CD4-positive, alpha-beta T cell treated with Interleukin-10 for 1 hour (primary cell): ENCODE data around the gene S100A4.
A peak's percentile ranks its signal among the peaks of the same experiment; 100 is the strongest.
"Not testable (repeated sequence)": the region's sequence is repeated elsewhere in the genome, so short reads cannot be mapped to it uniquely, and the experiment has no call there.

Experiments
- DNase-seq: peaks from one replicate; pipeline ENCODE4 v3.0.0-alpha.2; 2020

S100A4 gene

DNA sequence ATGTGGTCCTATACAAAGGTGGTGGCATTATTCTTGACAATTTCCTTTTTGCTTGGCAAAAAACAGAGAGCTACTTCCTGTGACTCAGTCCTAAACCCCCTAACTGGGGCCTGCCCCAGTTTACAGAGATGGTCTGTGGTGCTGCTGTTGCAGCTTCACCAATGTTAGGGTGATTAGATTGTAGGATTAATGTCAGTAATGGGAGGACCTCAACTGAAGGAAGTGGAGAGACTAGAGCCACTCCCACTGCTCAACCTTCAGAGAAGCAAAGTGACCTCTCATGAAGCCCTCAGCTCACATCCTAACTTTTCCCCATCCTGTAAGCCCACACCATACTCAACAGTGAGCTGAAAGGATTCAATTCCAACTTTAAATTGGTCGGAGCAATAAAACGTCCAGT is 13.4 kb downstream of the S100A4 start:
- peak; percentile 65 for DNase-seq

GRCh38 chr1:153531638-153532037 is 14.0 kb downstream of the S100A4 start:
- no peak for DNase-seq

GRCh38 chr1:153527683-153528040 is 17.9 kb downstream of the S100A4 start:
- DNase-seq, result no peak

GRCh38 chr1:153527023-153527682 is 18.5 kb downstream of the S100A4 start:
- no peak for DNase-seq

- DNase-seq, result no peak
These were observed 19.5 kb downstream of the S100A4 start for GRCh38 chr1:153526132-153526543.

DNA sequence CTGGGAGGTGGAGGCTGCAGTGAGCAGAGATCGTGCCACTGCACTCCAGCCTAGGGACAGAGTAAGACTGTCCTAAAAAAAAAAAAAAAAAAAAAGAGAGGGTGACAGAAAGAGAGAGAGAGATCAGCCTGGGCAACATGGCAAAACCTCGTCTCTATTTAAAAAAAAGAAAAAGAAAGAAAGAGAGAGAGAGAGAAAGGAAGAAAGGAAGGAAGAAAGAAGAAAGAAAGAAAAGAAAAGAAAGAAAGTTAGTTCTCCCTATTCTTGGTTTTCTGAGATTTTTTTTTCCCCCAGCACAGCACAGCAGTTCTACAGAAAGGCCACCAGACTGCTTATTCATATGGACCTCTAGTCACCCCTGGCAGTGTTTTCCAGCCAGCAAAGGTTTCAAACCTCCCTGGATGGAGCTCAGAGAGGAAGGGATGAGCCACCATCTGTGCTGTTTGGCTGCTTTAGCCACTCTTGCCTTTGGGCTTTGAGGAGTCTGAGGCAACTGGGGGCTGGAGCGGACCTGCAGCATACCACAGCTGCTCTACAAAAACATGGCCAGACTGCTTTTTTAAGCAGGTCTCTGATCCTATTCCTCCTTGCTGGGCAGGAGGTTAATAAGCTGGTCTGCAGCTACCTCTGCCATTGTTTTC is 20.4 kb downstream of the S100A4 start:
- DNase-seq, result no peak

DNA sequence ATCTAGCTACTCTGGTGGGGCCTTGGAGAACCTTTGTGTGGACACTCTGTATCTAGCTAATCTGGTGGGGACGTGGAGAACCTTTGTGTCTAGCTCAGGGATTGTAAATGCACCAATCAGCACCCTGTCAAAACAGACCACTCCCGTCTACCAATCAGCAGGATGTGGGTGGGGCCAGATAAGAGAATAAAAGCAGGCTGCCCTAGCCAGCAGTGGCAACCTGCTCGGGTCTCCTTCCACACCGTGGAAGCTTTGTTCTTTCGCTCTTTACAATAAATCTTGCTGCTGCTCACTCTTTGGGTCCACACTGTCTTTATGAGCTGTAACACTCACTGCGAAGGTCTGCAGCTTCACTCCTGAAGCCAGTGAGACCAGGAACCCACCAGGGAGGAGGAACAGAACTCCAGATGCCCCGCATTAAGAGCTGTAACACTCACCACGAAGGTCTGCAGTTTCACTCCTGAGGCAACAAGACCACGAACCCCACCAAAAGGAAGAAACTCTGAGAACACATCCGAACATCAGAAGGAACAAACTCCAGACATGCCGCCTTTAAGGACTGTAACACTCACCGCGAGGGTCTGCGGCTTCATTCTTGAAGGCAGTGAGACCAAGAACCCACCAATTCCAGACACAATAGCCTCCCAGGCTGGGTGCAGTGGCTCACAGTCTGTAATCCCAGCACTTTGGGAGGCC is 23.1 kb downstream of the S100A4 start:
- not testable (repeated sequence) for DNase-seq

GRCh38 chr1:153521808-153522207 is 23.8 kb downstream of the S100A4 start:
- DNase-seq, result not testable (repeated sequence)

- no peak for DNase-seq
These were observed 24.7 kb downstream of the S100A4 start for GRCh38 chr1:153520818-153521476.

DNA sequence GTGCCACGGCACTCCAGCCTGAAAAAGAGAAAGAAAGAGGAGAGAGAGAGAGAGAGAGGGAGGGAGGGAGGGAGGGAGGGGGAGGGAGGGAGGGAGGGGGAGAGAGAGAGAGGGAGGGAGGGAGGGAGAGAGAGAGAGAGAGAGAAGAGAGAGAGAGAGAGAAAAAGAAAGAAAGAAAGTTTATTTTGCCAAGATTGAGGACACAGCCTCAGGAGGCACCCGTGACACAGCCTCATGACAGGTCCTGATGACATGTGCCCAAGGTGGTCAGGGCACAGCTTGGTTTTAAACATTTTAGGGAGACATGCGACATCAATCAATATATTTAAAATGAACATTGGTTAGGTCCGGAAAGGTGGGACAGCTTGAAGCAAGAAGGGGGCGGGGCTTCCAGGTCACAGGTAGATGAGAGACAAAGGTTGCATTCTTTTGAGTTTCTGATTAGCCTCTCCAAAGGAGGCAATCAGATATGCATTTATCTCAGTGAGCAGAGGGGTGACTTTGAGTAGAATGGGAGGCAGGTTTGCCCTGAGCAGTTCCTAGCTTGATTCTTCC is 25.4 kb downstream of the S100A4 start:
- not testable (repeated sequence) for DNase-seq

GRCh38 chr1:153519242-153519641 is 26.4 kb downstream of the S100A4 start:
- no peak for DNase-seq

GRCh38 chr1:153515504-153516394 is 29.9 kb downstream of the S100A4 start:
- no peak for DNase-seq

DNA sequence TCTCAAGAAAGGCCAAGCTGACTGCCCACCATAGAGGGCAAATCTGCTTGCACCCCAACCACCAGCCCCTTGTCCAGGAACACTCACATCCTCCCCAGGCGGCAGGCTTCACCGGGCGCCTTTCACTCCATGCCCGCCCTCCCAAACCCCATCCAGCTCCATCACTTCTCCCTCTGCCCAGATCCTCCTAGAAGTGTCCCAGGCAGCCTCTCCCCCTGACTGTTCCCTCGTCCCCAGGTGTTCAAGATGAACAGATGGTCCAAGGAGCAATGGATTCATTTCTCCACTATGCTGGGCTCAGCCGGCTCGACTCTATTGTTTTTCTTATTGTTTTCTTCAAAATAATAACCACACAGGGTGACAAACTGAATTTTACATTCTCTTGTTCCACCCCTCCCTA is 31.9 kb downstream of the S100A4 start:
- DNase-seq, result no peak

DNA sequence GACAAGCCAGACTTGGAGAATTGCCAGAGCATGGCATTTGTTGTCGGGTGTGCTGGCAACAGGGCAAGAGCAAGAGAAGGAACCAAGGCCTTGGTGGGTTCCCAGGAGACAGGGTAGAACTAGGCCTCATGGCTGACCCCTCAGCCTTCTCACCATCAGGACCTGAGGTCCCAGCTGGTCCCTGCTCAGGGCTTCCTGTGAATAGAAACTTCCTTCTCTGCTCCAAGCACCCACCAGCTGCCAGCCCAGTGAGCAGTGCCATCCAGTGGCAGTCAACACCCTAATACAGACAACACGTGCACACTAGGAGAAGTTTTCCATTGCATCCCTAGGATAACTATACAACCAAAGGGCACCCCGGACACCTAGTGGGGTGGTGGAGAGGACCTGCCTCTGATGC is 32.6 kb downstream of the S100A4 start:
- DNase-seq, result no peak

DNA sequence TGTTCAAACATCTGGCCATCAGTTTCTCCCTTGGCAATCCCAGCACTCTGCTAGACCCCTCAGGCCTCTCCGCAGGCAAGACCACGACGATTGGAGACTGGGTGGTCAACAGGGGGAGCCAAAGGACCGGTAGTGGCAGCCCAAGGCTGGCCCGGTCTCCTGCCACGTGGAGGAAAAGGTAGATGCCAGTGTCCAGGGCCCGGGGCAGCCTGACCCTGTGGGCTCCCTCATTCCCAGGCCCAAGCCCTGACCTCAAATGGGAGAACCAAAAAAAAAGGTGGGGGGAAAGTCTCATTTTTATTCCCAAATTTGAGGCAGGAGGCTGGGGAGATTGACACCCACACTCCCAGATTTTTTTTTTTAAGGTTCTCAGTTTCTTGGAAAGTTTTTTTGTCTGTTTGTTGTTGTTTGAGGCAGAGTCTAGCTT is 34.6 kb downstream of the S100A4 start:
- peak; percentile 82 for DNase-seq

DNA sequence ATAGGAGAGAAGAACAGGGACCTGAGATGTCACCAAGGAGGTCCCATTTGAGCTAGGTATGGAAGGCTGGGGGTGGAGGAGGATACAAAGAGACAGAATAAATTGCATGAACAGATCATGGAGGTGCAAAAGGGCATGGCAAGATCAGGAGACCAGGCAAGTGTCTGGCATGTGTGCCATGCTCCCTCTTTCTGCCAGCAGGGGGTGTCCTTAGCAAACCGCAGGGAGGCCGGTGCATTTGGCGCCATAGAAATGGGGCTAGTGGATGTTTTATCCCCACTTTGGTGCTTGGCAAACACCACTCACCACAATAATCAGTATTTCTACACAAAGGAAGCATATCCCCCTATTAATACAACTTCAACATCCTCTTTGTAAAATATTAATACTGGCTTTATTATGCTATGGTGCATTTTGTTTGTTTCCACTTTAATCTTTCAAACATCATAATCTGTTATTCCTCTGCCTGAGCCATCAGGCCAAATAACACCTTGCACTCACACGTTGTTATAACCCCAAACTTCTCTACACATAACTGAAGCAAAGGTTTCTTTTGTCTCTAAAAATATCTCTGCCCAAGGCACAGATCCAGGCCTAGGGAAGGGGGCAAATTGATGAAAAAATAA is 35.8 kb downstream of the S100A4 start:
- DNase-seq, result peak; percentile 72

DNA sequence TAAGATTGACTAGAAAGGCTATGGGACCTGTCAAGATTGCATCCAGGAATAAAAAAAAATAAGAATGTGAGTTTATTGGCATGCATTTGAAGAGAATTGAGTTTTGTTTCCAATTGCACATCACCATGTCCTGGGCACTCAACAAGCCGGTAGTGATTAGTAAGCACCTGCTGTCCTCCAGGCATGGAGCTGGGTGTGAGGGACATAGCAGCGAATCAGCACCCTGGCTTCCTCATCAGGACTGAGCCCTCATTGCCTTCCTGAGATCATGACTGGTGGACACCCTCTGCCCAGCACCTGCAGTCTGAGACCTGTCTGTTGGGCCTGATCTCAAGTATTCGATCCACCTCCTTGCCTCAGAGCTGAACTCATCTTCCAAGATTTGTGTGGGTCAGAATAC is 36.6 kb downstream of the S100A4 start:
- DNase-seq, result no peak

DNA sequence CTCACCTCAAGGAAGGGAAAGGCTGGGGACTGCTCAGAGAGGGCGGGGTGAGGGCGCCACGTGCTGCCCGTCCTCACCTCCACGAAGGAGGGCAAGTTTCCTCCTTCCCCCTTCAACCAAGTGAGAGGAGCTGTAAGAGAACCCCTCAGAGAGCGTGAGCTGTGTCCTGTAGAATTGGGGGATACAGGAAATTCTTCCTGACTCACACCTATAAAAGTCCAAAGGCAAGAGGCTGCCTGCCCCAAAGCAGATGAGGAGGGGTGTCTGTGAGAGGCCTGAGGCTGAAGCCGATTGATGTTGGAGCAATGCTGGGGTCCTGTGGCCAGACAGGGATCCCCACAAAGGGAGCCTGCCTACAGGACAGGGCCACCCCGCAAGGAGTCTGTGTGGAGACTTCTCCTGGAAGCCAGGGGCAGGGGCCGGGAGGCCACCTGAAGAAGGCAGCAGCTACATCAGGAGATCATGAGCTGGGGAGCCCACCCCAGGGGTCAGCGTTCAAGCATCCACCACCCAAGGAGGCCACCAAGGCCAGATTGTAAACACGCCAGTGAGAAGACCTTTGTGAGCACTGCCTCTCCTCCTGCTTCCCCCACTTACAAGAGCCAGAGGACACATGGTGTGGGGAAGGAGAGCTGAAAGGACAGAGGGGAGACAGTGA is 37.6 kb downstream of the S100A4 start:
- no peak for DNase-seq

DNA sequence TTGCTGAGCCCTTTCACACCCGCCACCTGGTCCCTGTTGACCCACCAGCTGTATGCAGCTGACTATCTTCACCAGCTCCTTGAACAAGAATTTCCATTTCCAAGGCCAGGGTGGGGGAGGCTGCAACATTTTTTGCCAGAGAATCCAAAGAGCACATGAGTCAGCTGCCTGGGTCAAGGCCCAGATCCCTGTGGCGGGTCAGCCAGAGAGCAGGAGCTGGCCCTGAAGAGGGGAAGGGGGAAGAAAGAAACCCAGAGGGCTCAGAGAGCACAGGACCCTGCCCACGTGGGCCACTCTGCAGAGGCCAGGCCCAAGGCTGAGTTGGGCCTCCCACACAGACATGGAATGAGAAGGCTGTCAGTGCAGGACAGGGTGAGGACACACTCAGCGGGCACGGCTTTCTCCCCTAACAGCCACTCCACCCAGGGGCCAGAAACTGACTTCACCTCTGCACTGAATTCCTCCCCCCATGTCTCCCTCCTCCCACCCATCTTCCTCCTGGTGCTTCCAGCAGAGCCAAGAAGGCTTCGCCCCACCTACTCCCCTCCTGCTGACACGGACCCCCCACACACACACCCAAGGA is 38.7 kb downstream of the S100A4 start:
- DNase-seq, result no peak

DNA sequence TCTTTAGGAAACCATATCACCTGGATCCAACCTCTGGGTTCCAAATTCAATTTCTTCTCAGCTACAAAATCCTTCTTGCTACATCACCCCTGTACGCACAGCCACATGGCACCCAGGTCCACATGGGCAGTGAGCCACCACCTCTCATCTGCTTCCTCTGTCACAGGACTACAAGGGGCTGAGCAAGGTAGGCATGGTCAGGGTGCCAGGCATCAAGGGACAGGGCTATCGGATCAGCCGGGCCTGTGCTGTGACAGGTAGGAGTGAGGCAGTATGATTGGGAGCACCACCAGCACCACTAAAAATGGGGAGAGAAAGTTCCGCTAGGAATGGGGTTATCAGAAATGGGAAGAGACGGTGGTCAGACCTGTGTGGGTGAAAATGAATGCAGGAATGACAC is 39.2 kb downstream of the S100A4 start:
- no peak for DNase-seq

GRCh38 chr1:153505576-153505975 is 40.0 kb downstream of the S100A4 start:
- no peak for DNase-seq
